IMR-90 (cell line): ENCODE results near the gene DNAJC11. TPM values are rescaled to one million over a fixed set of nuclear protein-coding genes. Genes with fewer than 3 reads are reported as not detected.

Experiments
- polyA plus RNA-seq, 3 experiments: library from polyadenylated mRNA; depleted of rRNA; stranded (reverse); fragments of >200 nt; gene quantifications; 2 replicates each; pipeline ENCODE4 v1.2.3, GENCODE V29; 2012; ENCODE audit warnings: low replicate concordance in 1 of 3
- total RNA-seq: library from RNA; depleted of rRNA; stranded (reverse); fragments of >200 nt; gene quantifications from 2 replicates; pipeline ENCODE4 v1.2.3, GENCODE V29; 2012; rRNA removed

Gene DNAJC11
- total and polyA plus RNA-seq, 2 of the 4 experiments (the other 2 are of a cell fraction), result 38.7 to 48.5 TPM

Other genes with a start within 250 kb of the DNAJC11 start
- 0.83 and 1.3 TPM in 2 replicates for gene TNFRSF25, start 235.6 kb downstream of the DNAJC11 start, total RNA-seq
- 11.2 and 14.5 TPM in 2 replicates for gene TNFRSF25, start 235.6 kb downstream of the DNAJC11 start, polyA plus RNA-seq (2012; rRNA removed)
- gene PLEKHG5, start 210.1 kb downstream of the DNAJC11 start, total RNA-seq, result 4.8 and 5.0 TPM in 2 replicates
- gene PLEKHG5, start 210.1 kb downstream of the DNAJC11 start, polyA plus RNA-seq (2012; rRNA removed), result 11.6 and 13.7 TPM in 2 replicates
- gene NOL9, start 147.3 kb downstream of the DNAJC11 start, total RNA-seq, result 19.2 and 21.4 TPM in 2 replicates
- gene NOL9, start 147.3 kb downstream of the DNAJC11 start, polyA plus RNA-seq (2012; rRNA removed), result 12.4 and 13.0 TPM in 2 replicates
- not detected in 2 replicates for gene TAS1R1, start 146.5 kb downstream of the DNAJC11 start, total RNA-seq
- 0.05 and 0.10 TPM in 2 replicates for gene TAS1R1, start 146.5 kb downstream of the DNAJC11 start, polyA plus RNA-seq (2012; rRNA removed)
- gene ZBTB48, start 121.8 kb downstream of the DNAJC11 start, total RNA-seq, result 9.3 and 10.3 TPM in 2 replicates
- gene ZBTB48, start 121.8 kb downstream of the DNAJC11 start, polyA plus RNA-seq (2012; rRNA removed), result 17.5 and 19.7 TPM in 2 replicates
- gene KLHL21, start 98.9 kb downstream of the DNAJC11 start, total RNA-seq, result 12.0 and 14.2 TPM in 2 replicates
- 36.7 and 37.4 TPM in 2 replicates for gene KLHL21, start 98.9 kb downstream of the DNAJC11 start, polyA plus RNA-seq (2012; rRNA removed)
- 7.3 and 9.4 TPM in 2 replicates for gene PHF13, start 88.1 kb downstream of the DNAJC11 start, total RNA-seq
- 7.6 and 9.8 TPM in 2 replicates for gene PHF13, start 88.1 kb downstream of the DNAJC11 start, polyA plus RNA-seq (2012; rRNA removed)
- gene THAP3, start 76.9 kb downstream of the DNAJC11 start, total RNA-seq, result 13.9 and 14.2 TPM in 2 replicates
- 14.9 and 16.0 TPM in 2 replicates for gene THAP3, start 76.9 kb downstream of the DNAJC11 start, polyA plus RNA-seq (2012; rRNA removed)
- 35.5 and 65.3 TPM in 2 replicates for gene CAMTA1, start 83.6 kb upstream of the DNAJC11 start, total RNA-seq
- gene CAMTA1, start 83.6 kb upstream of the DNAJC11 start, polyA plus RNA-seq (2012; rRNA removed), result 52.0 and 74.3 TPM in 2 replicates